ENCODE measurements around the gene KNL1.

KNL1 gene

DNA sequence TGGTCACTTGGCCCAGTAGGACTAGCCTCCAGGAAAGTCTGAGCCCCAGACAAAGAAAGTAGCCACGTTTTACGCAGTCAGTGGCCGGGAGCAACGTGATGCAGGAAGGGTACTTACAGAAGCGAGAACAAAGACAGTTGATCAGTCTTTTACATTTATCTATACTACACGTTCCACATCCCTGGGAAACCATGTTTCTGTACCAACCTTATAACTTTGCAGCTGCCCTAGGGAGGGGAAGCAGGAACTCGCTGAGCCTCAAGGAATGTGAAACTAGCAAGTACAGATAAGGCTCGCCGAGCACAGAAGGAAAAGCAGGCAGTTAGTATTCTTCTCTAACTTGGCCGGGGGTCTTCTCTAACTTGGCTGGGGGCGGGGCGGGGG lies 3.4 kb upstream of the KNL1 start:
- Histone ChIP-seq H3K36me3 (ENCODE audit: control insufficient read depth in 1 of 2, insufficient read depth in 2 of 2, low read length in 2 of 2) (no peaks in the 10 kb centered on the region), H3K4me1 (ENCODE audit: control insufficient read depth in 1 of 2, insufficient read depth in 2 of 2, low read length in 2 of 2) (no peaks in the 10 kb centered on the region), H3K18ac (ENCODE audit: low read length) (no peak overlapping the region), H2BK12ac (ENCODE audit: low read length) (no peak overlapping the region), H3K79me2 (ENCODE audit: control insufficient read depth, insufficient read depth, low read length, poor library complexity) (peaks cover 5% of the 10 kb centered on the region), H3K4me3 (ENCODE audit: low read depth, low read length) (no peak overlapping the region), H3K79me1 (ENCODE audit: low read length) (peaks cover 3% of the 10 kb centered on the region), H3K23ac (ENCODE audit: low read length) (no peak overlapping the region), H4K91ac (ENCODE audit: low read depth, low read length) (no peak overlapping the region), H4K8ac (ENCODE audit: low read depth, low read length) (no peak overlapping the region), H4K12ac (ENCODE audit: low read depth, low read length) (no peak overlapping the region), H2AFZ (ENCODE audit: insufficient read depth, low read length, poor library complexity) (no peak overlapping the region), H3K27me3 (ENCODE audit: insufficient read depth, low read length) (no peaks in the 10 kb centered on the region), H3K9me3 (ENCODE audit: insufficient read depth, low read depth, low read length) (no peaks in the 10 kb centered on the region), H2BK5ac (ENCODE audit: low read depth, low read length, poor library complexity) (no peak overlapping the region), H2AK5ac (ENCODE audit: low read length) (no peak overlapping the region), H3K27ac (ENCODE audit: low read depth, low read length) (no peak overlapping the region), H3K4me2 (ENCODE audit: low read length) (no peak overlapping the region), H3K9ac (ENCODE audit: low read length) (no peak overlapping the region), H3K14ac (ENCODE audit: low read length) (no peak overlapping the region), H2BK120ac (ENCODE audit: insufficient read depth, low read length, poor library complexity) (no peak overlapping the region), H3K4ac (ENCODE audit: low read depth, low read length) (no peak overlapping the region)
- WGBS (ENCODE audit: extremely low coverage, insufficient coverage, insufficient read length): no CpG with 5 or more reads among the region's 12 CpGs
- DNase-seq: peak in 1 of 2 donors; percentile 39

DNA sequence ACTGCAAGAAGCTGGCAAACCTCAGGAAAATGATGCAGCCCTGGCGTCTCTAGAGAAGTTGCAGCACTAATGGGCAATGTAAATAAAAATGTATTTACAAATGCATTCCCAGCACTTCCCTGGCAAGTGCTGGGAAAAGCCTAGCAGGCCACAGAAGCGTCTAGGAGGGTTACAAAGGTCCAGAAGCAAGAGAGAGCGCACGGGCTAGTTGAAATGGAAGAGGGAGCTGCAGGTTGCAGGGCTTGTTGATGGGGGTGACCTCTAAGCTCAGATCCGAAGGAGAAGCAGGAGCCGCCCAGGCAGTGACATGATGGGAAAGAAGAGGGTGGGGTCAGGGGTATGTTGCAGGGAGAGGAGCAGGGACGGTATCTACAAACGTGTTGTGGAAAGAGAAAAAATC lies 2.7 kb upstream of the KNL1 start:
- Histone ChIP-seq H3K79me2 (ENCODE audit: control insufficient read depth, insufficient read depth, low read length, poor library complexity) (peaks cover 5% of the 10 kb centered on the region), H3K79me1 (ENCODE audit: low read length) (peaks cover 3% of the 10 kb centered on the region), H3K9me3 (ENCODE audit: insufficient read depth, low read depth, low read length) (no peaks in the 10 kb centered on the region), H3K14ac (ENCODE audit: low read length) (no peak overlapping the region), H4K8ac (ENCODE audit: low read depth, low read length) (no peak overlapping the region), H3K4me3 (ENCODE audit: low read depth, low read length) (no peak overlapping the region), H3K36me3 (ENCODE audit: control insufficient read depth in 1 of 2, insufficient read depth in 2 of 2, low read length in 2 of 2) (no peaks in the 10 kb centered on the region), H2BK12ac (ENCODE audit: low read length) (no peak overlapping the region), H3K4me2 (ENCODE audit: low read length) (no peak overlapping the region), H3K18ac (ENCODE audit: low read length) (no peak overlapping the region), H3K23ac (ENCODE audit: low read length) (no peak overlapping the region), H3K9ac (ENCODE audit: low read length) (no peak overlapping the region), H2AK5ac (ENCODE audit: low read length) (no peak overlapping the region), H3K4ac (ENCODE audit: low read depth, low read length) (no peak overlapping the region), H4K12ac (ENCODE audit: low read depth, low read length) (no peak overlapping the region), H3K4me1 (ENCODE audit: control insufficient read depth in 1 of 2, insufficient read depth in 2 of 2, low read length in 2 of 2) (no peaks in the 10 kb centered on the region), H2BK120ac (ENCODE audit: insufficient read depth, low read length, poor library complexity) (no peak overlapping the region), H3K27ac (ENCODE audit: low read depth, low read length) (no peak overlapping the region), H4K91ac (ENCODE audit: low read depth, low read length) (no peak overlapping the region), H2BK5ac (ENCODE audit: low read depth, low read length, poor library complexity) (no peak overlapping the region), H2AFZ (ENCODE audit: insufficient read depth, low read length, poor library complexity) (no peak overlapping the region), H3K27me3 (ENCODE audit: insufficient read depth, low read length) (no peaks in the 10 kb centered on the region)
- DNase-seq: no peak
- no CpG with 5 or more reads among the region's 8 CpGs for WGBS (ENCODE audit: extremely low coverage, insufficient coverage, insufficient read length)

DNA sequence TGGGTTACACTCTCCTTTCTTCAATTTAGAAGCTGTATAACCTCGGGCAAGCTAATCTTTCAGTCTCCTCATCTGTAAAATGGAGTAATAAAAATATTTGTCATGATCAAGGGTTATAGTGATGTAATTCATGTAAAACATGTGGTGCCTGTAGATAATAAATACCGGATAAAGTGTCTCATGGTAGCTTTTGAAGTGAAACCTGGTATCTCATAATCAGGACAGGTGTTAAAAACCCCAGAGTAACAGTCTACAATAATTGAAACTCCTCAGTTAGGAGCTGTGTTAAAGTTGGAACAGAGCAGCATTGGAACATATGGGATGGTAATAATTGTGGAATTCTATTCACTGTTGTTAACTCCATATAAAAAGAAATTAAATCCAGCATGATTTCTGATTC lies 884 bp upstream of the KNL1 start:
- Histone ChIP-seq H3K79me2 (ENCODE audit: control insufficient read depth, insufficient read depth, low read length, poor library complexity) (peaks cover 5% of the 10 kb centered on the region), H2BK5ac (ENCODE audit: low read depth, low read length, poor library complexity) (no peak overlapping the region), H3K9me3 (ENCODE audit: insufficient read depth, low read depth, low read length) (no peaks in the 10 kb centered on the region), H3K4me1 (ENCODE audit: control insufficient read depth in 1 of 2, insufficient read depth in 2 of 2, low read length in 2 of 2) (no peaks in the 10 kb centered on the region), H3K27me3 (ENCODE audit: insufficient read depth, low read length) (no peaks in the 10 kb centered on the region), H4K8ac (ENCODE audit: low read depth, low read length) (no peak overlapping the region), H2BK12ac (ENCODE audit: low read length) (no peak overlapping the region), H3K18ac (ENCODE audit: low read length) (no peak overlapping the region), H3K4me2 (ENCODE audit: low read length) (no peak overlapping the region), H3K36me3 (ENCODE audit: control insufficient read depth in 1 of 2, insufficient read depth in 2 of 2, low read length in 2 of 2) (no peaks in the 10 kb centered on the region), H3K23ac (ENCODE audit: low read length) (no peak overlapping the region), H2AFZ (ENCODE audit: insufficient read depth, low read length, poor library complexity) (no peak overlapping the region), H4K91ac (ENCODE audit: low read depth, low read length) (no peak overlapping the region), H3K4ac (ENCODE audit: low read depth, low read length) (no peak overlapping the region), H2AK5ac (ENCODE audit: low read length) (no peak overlapping the region), H4K12ac (ENCODE audit: low read depth, low read length) (no peak overlapping the region), H3K4me3 (ENCODE audit: low read depth, low read length) (no peak overlapping the region), H3K27ac (ENCODE audit: low read depth, low read length) (no peak overlapping the region), H3K14ac (ENCODE audit: low read length) (no peak overlapping the region), H3K79me1 (ENCODE audit: low read length) (peaks cover 3% of the 10 kb centered on the region), H2BK120ac (ENCODE audit: insufficient read depth, low read length, poor library complexity) (no peak overlapping the region), H3K9ac (ENCODE audit: low read length) (no peak overlapping the region)
- DNase-seq: no peak
- no CpG with 5 or more reads among the region's 2 CpGs for WGBS (ENCODE audit: extremely low coverage, insufficient coverage, insufficient read length)

DNA sequence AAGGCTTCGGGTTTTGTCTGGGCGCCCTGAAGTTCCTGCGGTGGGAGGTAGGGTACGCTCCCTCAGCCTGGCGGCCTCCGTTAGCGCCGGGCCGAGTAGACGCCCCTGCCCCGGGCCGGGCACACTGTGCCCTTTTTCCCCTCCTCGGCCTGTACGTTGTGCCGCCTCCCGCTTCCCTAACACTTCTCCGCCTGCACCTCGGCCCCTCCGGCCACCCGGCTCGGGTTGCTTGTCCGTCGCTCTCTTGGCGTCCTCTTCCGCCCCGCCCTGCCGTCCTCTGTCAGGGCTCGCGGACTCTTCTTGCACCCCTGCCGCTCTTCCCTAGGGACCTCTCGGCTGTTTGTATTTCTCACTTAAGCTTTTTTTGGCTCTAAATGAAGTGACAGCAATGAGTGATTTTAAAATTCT lies 384 bp downstream of the KNL1 start:
- Histone ChIP-seq H3K4me2 (ENCODE audit: low read length) (peak overlapping the region; percentile 74), H2AFZ (ENCODE audit: insufficient read depth, low read length, poor library complexity) (peak overlapping the region; percentile 96), H2BK5ac (ENCODE audit: low read depth, low read length, poor library complexity) (peak overlapping the region; percentile 94), H3K79me1 (ENCODE audit: low read length) (peaks cover 3% of the 10 kb centered on the region), H4K12ac (ENCODE audit: low read depth, low read length) (peak overlapping the region; percentile 73), H3K9me3 (ENCODE audit: insufficient read depth, low read depth, low read length) (no peaks in the 10 kb centered on the region), H3K79me2 (ENCODE audit: control insufficient read depth, insufficient read depth, low read length, poor library complexity) (peaks cover 5% of the 10 kb centered on the region), H3K14ac (ENCODE audit: low read length) (peak overlapping the region; percentile 59), H2AK5ac (ENCODE audit: low read length) (no peak overlapping the region), H3K27ac (ENCODE audit: low read depth, low read length) (peak overlapping the region; percentile 86), H3K4me3 (ENCODE audit: low read depth, low read length) (peak overlapping the region; percentile 92), H4K8ac (ENCODE audit: low read depth, low read length) (peak overlapping the region; percentile 51), H4K91ac (ENCODE audit: low read depth, low read length) (peak overlapping the region; percentile 32), H3K4me1 (ENCODE audit: control insufficient read depth in 1 of 2, insufficient read depth in 2 of 2, low read length in 2 of 2) (no peaks in the 10 kb centered on the region), H2BK12ac (ENCODE audit: low read length) (no peak overlapping the region), H3K36me3 (ENCODE audit: control insufficient read depth in 1 of 2, insufficient read depth in 2 of 2, low read length in 2 of 2) (no peaks in the 10 kb centered on the region), H3K4ac (ENCODE audit: low read depth, low read length) (no peak overlapping the region), H3K27me3 (ENCODE audit: insufficient read depth, low read length) (no peaks in the 10 kb centered on the region), H3K23ac (ENCODE audit: low read length) (no peak overlapping the region), H3K18ac (ENCODE audit: low read length) (peak overlapping the region; percentile 54), H2BK120ac (ENCODE audit: insufficient read depth, low read length, poor library complexity) (peak overlapping the region; percentile 4), H3K9ac (ENCODE audit: low read length) (peak overlapping the region; percentile 85)
- peak; percentile 51 to 61 for DNase-seq
- no CpG with 5 or more reads among the region's 31 CpGs for WGBS (ENCODE audit: extremely low coverage, insufficient coverage, insufficient read length)

Data from trophoblast cell (in vitro differentiated cells and primary cell).